GM12872 (cell line): ENCODE data around the gene TNFRSF17.

Source experiments
- TF ChIP-seq, protein P1 (sequence below): IDR thresholded peaks from 3 replicates; pipeline ENCODE4 v1.5.1; 2011; ENCODE audit warnings: low read depth, mild to moderate bottlenecking, low read length, moderate library complexity; ENCODE audit not compliant: insufficient read depth

Gene TNFRSF17

DNA sequence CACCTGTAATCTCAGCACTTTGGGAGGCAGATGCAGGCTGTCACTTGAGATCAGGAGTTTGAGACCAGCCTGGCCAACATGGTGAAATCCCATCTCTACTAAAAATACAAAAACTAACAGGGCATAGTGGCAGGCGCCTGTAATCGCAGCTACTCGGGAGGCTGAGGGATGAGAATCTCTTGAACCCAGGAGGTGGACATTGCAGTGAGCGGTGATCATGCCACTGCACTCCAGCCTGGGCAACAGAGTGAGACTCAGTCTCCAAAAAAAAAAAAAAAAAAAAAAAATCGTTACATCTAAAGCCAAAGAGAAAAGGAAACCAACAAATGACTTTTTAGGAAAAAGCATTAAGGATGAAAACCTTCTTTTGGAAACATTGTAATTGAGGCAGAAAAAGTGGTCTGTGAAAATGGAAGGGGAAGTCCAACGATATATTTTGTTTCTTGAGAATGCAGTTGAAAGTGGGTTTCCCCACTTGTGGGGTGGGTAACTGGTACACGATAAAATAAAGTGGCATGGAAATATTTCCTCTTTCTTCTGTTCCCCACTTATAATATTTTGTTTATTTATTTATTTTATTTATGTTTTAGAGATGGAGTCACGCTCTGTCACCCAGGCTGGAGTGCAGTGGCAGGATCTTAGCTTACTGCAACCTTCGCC is 14.1 kb downstream of the TNFRSF17 start:
- TF ChIP-seq, protein P1, sequence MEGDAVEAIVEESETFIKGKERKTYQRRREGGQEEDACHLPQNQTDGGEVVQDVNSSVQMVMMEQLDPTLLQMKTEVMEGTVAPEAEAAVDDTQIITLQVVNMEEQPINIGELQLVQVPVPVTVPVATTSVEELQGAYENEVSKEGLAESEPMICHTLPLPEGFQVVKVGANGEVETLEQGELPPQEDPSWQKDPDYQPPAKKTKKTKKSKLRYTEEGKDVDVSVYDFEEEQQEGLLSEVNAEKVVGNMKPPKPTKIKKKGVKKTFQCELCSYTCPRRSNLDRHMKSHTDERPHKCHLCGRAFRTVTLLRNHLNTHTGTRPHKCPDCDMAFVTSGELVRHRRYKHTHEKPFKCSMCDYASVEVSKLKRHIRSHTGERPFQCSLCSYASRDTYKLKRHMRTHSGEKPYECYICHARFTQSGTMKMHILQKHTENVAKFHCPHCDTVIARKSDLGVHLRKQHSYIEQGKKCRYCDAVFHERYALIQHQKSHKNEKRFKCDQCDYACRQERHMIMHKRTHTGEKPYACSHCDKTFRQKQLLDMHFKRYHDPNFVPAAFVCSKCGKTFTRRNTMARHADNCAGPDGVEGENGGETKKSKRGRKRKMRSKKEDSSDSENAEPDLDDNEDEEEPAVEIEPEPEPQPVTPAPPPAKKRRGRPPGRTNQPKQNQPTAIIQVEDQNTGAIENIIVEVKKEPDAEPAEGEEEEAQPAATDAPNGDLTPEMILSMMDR = no peak

DNA sequence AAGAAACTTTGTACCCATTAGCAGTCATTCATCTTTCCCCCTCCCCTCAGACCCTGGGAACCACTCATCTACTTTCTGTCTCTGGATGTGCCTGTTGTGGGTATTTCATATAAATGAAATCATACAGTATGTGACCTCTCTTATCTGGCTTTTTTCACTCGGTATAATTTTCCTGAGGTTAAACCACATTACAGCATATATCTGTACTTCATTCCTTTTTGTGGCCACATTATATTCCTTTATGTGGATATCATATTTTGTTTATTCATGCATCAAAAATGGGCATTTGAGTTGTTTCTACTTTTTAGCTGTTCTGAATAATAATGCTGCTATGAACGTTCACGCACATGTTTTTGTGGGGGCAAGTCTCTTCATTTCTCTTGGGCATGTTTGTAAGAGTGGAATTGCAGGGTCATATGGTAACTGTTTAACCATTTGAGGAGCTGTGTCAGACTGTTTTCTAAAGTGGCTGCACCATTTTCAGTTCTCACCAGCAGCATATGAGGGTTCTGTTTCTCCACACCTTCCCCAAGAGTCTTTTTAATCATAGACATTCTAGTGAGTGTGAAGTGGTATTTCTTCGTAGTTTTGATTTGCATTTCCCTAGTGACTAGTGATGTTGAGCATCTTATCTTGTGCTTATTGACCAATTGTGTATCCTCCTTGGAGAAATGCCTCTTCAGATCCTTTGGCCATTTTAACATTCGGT is 15.3 kb downstream of the TNFRSF17 start:
- TF ChIP-seq, protein P1 = no peak

DNA sequence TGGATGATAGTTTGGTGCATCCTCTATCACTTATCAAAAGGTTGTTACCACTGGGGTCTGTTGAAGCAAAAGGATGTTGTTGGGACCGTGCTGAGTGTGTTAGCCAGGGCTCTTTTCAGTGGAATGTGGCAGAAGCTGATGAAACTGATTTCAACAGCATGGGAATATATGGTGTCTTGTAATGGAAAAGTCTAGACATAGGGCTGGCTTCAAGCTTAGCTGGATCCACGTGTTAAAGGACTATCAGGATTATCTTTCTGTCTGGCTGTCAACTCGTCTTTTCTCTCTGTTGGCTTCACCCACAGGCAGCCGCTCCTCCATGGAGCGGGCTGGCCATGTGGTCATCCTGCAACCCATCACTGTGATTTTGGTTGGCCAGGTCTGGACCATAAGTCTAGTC is 20.2 kb downstream of the TNFRSF17 start:
- TF ChIP-seq, protein P1 = no peak

DNA sequence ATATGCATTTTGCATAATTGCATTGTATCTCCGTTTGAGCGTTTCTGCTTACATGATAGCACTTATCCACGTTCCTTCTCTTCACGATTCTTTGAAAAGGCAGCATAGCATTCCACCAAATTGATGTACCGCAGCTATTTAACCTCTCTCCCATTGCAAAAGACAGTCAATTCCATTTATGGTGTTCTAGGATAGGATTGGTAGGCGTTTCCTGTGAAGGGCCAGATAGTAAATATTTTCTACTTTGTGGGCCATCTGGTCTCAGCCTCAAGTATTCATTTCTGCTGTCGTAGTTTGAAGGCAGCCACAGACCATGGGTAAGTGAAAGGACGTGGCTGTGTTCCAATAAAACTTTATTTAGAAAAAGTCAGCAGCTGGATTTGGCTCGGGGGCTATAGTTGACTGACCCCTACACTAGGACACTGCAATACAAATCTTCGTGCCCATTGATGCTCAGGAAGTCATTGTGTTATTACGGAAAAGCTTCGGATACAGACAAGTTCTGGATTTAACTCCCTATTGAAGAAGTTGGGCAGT is 21.6 kb downstream of the TNFRSF17 start:
- TF ChIP-seq, protein P1 = no peak

DNA sequence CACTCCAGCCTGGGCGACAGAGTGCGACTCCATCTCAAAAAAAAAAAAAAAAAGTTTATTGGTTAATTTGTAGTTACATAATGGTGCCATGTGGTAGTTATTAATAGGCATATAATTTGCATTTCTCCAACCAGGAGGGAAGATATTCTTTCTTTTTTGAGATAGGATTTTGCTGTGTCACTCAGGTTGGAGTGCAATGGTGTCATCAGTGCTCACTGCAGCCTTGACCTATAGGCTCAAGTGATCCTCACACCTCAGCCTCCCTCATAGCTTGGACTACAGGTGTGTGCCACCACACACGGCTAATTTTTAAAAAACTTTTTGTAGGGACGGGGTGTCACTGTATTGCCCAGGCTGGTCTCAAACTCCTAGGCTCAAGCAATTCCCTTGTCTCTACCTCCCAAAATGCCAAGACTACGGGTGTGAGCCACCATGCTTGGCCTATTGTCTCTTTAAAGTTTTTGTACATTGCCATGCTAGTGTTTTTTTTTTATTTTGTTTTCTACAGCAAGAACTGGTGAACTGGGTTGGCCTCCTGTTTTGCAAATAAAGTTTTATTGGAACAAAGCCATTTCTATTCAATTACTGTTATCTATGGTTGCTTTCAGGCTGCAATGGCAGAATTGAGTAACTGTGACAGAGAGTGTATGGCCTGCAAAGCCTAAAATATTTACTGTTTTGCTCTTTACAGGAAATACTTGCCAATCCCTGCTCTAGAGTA is 23.4 kb downstream of the TNFRSF17 start:
- TF ChIP-seq, protein P1 = no peak

DNA sequence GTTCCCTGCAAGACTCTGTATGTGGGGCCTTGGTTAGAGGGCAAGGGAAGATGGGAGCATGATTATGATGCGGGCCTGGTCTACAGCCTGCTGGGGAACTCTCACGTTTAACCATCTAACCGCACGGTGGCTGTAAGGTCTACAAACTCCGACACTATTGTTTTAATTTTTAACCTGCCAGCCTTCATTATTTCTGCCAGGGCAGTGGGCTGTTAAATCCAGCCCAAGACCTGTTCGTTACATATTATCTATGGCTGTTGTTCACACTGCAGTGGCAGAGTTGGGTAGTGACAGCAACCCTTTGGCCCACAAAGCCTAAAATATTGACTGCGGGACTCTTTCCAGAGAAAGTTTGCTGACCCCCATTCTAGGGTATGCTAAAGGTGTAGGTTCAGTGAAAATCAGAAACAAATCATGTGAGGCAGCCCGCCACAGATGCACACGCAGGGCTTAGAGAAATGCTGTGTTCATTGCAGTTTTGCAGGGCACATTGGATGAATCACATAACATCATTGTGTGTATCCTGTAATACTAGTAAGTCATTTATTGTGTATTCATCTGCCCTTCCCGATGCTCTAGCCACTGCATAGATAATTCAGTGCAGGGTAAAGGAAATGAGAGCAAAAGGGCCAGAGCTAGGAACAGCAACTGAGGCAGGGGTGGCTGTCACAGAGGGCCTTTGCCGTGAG is 25.8 kb downstream of the TNFRSF17 start:
- TF ChIP-seq, protein P1 = no peak
